ENCODE results near the gene METTL16.

Gene METTL16

GRCh38 chr17:2406903-2407790, 104.5 kb downstream of the METTL16 start:
- DNase-seq, result no peak

GRCh38 chr17:2406271-2406902, 105.3 kb downstream of the METTL16 start:
- no peak for DNase-seq

GRCh38 chr17:2405247-2405926, 106.3 kb downstream of the METTL16 start:
- no peak for DNase-seq

GRCh38 chr17:2403044-2403443, 108.6 kb downstream of the METTL16 start:
- DNase-seq, result no peak

GRCh38 chr17:2402544-2402943, 109.1 kb downstream of the METTL16 start:
- no peak for DNase-seq

DNA sequence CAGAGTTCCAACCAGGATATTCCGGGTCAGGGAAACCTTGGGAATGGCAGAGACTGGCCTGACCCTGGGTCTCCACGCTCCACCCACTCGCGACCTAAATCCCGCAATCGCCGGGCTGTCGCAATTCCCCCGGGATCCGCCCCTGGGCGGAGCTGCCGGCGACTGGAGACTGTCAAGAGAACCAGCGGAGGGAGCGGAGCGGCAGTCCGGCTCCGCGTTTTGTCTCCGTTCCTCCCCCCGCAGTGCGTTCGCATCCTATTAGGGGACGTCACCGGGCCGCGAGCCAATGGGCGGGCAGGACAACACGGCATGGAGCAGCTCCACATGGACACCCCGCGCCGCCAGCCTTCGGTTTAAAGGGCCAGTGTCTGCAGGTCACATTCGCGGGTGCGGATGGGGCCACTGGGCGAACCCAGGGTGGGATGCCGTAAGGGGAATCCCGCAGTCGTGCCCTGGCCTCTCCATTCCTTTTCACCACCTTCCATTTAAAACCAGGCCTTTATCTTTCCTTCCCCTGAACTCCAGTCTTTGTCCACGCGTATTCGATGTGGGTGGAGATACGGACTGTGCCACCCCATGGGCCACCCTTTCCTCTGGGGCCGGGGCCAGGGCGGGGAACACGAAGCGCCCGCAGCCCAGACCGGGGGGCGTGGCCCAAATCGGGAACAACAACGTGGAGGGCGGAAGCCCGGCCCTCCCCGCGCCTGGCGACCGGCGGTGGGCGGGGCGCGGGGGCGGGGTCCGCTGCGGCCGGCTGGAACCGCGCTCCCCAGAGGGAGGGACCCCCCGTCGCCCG, 110.1 kb downstream of the METTL16 start:
- DNase-seq, result peak; percentile 83

- peak; percentile 65 for DNase-seq
Observed at GRCh38 chr17:2400877-2401425, 110.7 kb downstream of the METTL16 start, which contains the start of gene MNT. Gene MNT, minus strand, starts transcription at chr17:2401060. Its CDS starts 348 bp downstream, at chr17:2400712.

DNA sequence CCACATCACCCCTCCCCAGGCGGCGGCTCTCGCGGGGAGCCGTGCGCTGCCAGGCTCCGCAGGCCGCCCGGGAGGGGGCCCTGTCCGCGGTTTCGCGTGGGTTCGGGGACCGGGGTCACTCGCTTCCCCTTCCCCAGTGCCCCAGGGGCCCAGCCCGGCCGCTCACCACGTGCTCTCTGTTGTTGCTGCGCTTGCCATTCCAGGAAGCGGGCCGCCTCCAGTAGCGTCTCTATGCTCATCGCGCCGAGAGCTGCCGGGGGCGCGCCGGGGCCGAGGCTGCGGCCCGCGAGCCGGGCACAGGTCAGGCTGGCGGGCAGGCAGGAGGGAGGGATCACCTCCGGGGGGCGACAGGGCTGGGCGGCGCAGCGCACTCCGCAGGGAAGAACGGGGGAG, 111.2 kb downstream of the METTL16 start:
- DNase-seq, result no peak

GRCh38 chr17:2399572-2400473, 111.9 kb downstream of the METTL16 start:
- DNase-seq, result peak; percentile 86

DNA sequence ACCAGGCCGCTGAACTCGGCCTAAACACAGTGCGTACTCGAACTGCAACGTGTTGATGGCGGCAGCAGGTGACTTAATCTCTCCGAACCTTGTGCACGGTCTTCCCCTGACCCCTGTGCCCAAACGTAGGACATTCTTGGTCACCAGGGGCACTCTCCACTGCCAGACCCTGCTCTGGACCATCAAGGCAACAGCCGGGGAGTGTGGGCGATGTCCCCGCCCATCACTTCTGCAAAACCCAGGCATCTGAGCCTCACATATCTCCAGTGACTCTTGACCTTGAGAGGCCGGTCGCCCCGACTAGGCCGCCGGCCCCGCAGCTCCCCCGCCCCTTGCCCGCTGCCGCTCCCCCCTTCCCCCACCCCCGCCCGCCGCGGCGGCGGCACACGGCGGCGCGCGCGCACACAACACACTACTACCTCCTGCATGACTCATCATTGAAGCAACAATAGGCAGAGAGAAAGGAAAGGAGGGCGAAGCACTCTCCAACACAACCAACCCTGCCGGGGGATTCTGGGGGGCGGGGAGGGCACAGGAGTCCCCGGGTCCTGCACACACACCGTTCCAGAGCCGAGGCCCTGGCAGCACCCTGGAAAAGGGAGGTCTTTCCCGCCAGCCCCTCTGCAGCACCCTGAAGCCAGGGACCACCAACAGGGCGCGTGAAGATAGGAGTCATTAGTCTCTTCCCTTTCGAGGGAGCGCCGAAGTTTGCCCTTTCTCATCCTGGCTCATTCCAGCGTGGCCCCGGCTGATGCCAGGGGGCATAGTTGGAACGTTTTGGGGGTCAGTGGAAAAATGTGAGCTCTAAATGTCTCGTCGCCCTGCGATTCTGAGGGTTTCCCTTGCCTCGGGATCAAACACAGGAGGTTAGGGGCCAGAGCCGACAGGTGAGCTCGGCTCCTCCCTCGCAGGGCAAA, 112.8 kb downstream of the METTL16 start:
- DNase-seq, result no peak

GRCh38 chr17:2398182-2398581, 113.5 kb downstream of the METTL16 start:
- no peak for DNase-seq

GRCh38 chr17:2397247-2398171, 114.2 kb downstream of the METTL16 start:
- no peak for DNase-seq

GRCh38 chr17:2396568-2397246, 115.0 kb downstream of the METTL16 start:
- DNase-seq, result peak; percentile 58

DNA sequence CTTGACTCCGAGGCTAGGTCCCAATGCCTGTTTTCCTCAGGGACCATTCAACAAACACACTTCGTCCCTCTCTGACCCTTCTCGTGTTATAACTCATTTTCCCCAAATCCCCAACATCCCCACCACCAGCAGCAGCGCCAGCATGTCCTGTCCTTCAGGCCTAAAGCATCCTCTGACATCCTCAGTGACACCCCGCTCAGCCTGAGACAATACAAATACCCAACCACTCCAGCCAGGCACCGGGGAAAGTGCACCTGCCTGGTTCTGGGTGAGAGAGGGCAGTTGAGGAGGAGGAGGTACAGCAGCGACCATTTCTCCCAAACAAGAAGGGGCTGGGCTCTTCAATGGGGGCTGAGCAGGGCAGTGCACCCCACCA, 115.5 kb downstream of the METTL16 start:
- DNase-seq, result no peak

- DNase-seq, result no peak
Observed at GRCh38 chr17:2395258-2396181, 116.2 kb downstream of the METTL16 start.

- no peak for DNase-seq
Observed at GRCh38 chr17:2394775-2395201, 116.9 kb downstream of the METTL16 start.
